AG09309 (cell line): ENCODE data around the gene ACYP2.

Source experiments
- DNase-seq: peaks from one replicate; pipeline ENCODE4 v3.0.0-alpha.2; 2010; ENCODE audit warnings: low read depth
- H3K4me3 ChIP-seq: 2 replicates; pipeline ENCODE4 v1.5.1; 2011; ENCODE audit warnings: mild to moderate bottlenecking, low read depth, low read length, moderate library complexity; ENCODE audit not compliant: control insufficient read depth
- CTCF ChIP-seq: IDR thresholded peaks from 2 replicates; pipeline ENCODE4 v1.5.1; 2011; ENCODE audit warnings: mild to moderate bottlenecking, low read depth, low read length, inconsistent platforms; ENCODE audit not compliant: insufficient read depth, control insufficient read depth; ENCODE audit errors: missing control alignments

The ACYP2 gene

DNA sequence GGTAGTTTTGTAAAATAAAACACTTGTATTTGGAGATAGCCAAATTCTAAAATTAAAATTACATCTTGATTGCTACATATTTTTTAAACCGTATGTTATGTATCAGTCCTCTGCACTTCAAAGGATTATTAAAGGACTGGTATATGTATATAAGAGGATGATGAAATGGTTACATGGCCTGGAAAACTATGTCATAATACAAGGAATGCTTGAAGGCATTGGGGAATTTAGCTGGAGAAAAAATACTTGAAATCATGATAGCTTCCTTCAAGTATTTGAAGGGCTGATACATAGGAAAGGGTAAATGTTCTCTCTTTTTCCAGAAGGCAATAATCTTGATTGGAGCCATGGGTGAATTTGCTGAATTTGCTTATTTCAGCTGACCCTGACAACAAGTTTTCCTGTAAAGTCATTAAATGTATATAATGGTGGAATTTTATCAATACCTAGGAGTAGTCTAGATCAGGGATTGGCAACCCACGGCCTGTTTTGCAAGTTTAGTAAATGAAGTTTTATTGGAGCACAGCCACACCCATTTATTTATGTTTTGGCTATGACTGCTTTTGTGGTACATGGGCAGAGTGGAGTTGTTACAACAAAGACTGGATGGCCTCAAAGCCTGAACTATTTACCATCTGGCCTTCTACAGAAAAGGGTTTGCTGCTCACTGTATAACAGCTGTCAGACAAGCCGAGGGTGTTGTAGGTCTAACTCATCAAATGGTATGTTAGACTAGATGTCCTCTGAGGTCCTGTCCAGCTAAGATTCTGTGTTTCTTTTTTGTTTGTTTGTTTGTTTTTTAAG lies 34.4 kb downstream of the ACYP2 start:
- peak; percentile 13 for DNase-seq
- H3K4me3 ChIP-seq: no peak overlapping the region
- no peak for TF ChIP-seq CTCF

DNA sequence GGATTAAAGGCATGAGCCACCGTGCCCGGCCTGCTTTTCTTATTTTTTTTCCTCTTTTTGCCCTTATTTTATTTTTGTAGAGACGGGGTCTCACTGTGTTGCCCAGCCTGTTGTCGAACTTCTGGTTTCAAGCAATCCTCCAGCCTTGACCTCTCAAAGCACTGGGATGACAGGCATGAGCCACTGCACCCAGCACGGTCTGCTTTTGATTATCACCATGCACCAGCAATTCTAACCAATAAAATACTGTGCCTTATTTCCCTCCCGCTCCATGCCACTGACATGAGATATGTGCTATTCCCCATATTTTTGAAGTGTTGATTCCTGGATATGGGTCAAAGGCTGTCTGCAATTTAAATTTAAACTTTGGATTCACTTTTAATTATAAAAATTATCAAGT lies 42.9 kb downstream of the ACYP2 start:
- no peak for TF ChIP-seq CTCF
- no peak overlapping the region for H3K4me3 ChIP-seq
- no peak for DNase-seq

DNA sequence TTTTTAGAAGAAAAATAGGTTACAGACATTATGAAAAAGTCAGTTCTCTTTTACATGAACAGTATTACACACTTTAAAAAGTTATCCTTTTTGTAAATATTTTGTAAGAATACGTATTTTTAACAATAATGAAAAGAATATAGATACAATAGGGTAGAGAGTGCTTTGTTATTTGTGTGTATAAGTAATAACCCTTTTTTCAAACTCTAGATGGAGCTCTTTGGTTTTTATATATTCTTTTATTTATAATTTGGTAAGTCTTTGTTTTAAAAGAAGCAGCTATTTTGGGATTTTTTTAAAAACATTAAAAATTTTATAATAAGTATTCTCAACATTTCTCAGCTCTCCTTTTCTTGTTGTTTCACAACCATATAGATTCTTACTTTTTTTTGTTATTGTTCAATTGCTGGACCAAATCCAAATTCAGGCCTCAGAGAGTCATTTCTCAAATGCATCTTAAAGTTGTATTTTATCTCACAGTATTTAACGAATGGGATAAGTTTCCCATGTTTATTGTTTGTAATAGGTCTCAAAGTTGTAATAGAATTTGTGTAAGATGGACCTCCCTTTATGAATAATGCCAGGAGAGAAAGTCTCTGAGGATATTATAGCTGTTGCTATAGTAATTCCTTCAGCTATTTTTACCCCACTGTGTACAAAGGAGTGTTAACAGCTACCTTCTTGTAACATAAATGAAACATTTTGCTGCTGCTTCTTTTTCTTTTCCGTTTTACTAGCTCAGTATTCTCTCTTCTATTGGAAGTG lies 46.4 kb downstream of the ACYP2 start:
- no peak for DNase-seq
- no peak for TF ChIP-seq CTCF
- no peak overlapping the region for H3K4me3 ChIP-seq

DNA sequence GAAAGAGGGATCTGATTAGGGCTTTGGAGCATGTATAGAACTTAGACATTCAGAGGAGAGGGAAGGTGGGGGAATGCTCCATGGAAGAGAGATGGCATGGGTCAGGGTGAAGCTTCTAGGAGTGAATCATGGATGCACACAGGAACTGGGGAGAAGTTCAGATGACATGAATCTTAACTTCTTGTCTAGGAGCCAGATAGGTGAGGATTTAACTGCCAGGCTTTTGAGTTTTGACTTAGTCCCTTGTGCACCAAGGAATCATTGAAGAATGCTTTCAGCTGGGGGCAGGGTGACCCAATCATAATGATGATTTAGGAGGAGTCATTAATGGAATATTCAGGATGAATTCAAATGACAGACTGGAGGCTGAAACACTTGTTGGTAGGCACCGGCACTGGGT lies 48.7 kb downstream of the ACYP2 start:
- no peak overlapping the region for H3K4me3 ChIP-seq
- TF ChIP-seq CTCF: no peak
- DNase-seq: no peak

DNA sequence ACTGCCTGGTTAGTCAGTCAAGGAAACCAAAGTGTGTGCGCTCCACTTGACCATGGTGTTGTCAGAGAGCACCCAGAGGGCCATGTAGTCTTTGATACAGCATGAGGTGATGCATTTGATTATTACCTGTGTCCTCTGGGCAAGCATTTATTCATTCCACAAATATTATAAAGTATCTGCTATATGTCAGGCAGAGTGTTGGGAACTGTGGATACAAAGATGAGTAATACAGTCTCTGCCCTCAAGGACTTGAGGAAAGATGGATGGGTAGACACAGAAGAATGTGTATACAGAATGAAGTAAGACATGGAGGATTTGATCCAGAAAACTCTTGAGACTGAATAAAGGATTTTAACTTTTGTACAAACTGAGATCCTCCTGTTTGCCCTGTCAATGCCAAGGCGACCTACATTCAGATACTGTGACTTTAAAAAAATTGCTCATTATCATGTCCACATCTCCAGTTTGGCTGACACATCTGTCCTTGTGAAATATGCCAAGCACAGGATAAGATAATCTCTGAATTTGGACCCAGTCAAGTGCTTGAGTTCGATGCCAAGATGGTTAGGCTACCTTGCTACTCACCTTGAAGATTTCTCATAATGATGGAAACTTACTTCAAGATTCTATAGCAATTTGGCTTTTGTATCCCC lies 50.8 kb downstream of the ACYP2 start:
- DNase-seq: no peak
- no peak for TF ChIP-seq CTCF
- H3K4me3 ChIP-seq: no peak overlapping the region

- peak; percentile 68 for TF ChIP-seq CTCF
- no peak overlapping the region for H3K4me3 ChIP-seq
- DNase-seq: peak; percentile 14
These were observed 61.2 kb downstream of the ACYP2 start for GRCh38 chr2:54176577-54176976.
